Activated CD4-positive, CD25-positive, alpha-beta regulatory T cell treated with anti-CD3 and anti-CD28 coated beads, Interleukin-2, amount 50 U/mL, for 72 hours (primary cell): ENCODE data around the gene PEF1.
"Not testable (repeated sequence)": the region's sequence is repeated elsewhere in the genome, so short reads cannot be mapped to it uniquely, and the experiment has no call there.

Experiments used
- DNase-seq: peaks from one replicate; pipeline ENCODE4 v3.0.0; 2021

PEF1 gene

GRCh38 chr1:31605908-31606427 lies 38.7 kb downstream of the PEF1 start:
- DNase-seq: no peak

GRCh38 chr1:31602081-31602480 lies 42.6 kb downstream of the PEF1 start:
- no peak for DNase-seq

GRCh38 chr1:31600641-31601040 lies 44.0 kb downstream of the PEF1 start:
- DNase-seq: no peak

- no peak for DNase-seq
Observed at GRCh38 chr1:31598980-31599379, 45.7 kb downstream of the PEF1 start.

GRCh38 chr1:31596737-31597097 lies 48.0 kb downstream of the PEF1 start:
- DNase-seq: no peak

- no peak for DNase-seq
Observed at GRCh38 chr1:31595836-31596736, 48.6 kb downstream of the PEF1 start.

- DNase-seq: peak; percentile 77
Observed at GRCh38 chr1:31593770-31594632, 50.7 kb downstream of the PEF1 start.

GRCh38 chr1:31593136-31593665 lies 51.5 kb downstream of the PEF1 start:
- DNase-seq: no peak

GRCh38 chr1:31592132-31592531 lies 52.5 kb downstream of the PEF1 start:
- no peak for DNase-seq

- no peak for DNase-seq
Observed at GRCh38 chr1:31591425-31592093, 53.1 kb downstream of the PEF1 start.

- DNase-seq: no peak
Observed at GRCh38 chr1:31588751-31589515, 55.7 kb downstream of the PEF1 start.

GRCh38 chr1:31587720-31588423 lies 56.8 kb downstream of the PEF1 start:
- peak; percentile 45 for DNase-seq

GRCh38 chr1:31587328-31587699 lies 57.4 kb downstream of the PEF1 start:
- DNase-seq: not testable (repeated sequence)

GRCh38 chr1:31586376-31587327 lies 58.0 kb downstream of the PEF1 start:
- no peak for DNase-seq

- no peak for DNase-seq
Observed at GRCh38 chr1:31585736-31586365, 58.8 kb downstream of the PEF1 start.

GRCh38 chr1:31584869-31585735 lies 59.6 kb downstream of the PEF1 start:
- DNase-seq: no peak

- DNase-seq: no peak
Observed at GRCh38 chr1:31583995-31584868, 60.4 kb downstream of the PEF1 start.
